Lung (tissue), 12 donors: ENCODE data around the gene SNTN. TPM values are rescaled to one million over a fixed set of nuclear protein-coding genes. Genes with fewer than 3 reads are reported as not detected.

Source experiments
- ATAC-seq: fragments of 200-7000 bp; cut with Tn5 transposase; one replicate; pipeline ENCODE4 v1.9.1; 2020; ENCODE audit warnings: moderate number of reproducible peaks; ENCODE audit not compliant: insufficient read depth, low FRiP score
- DNase-seq, 3 donors: peaks; one replicate each; pipeline ENCODE4 v3.0.0-alpha.2; 2013 to 2017
- H3K27ac ChIP-seq, 2 donors: one replicate each; pipeline ENCODE4 v1.5.1; 2013; ENCODE audit warnings: mild to moderate bottlenecking in 2 of 2, moderate library complexity in 2 of 2, control low read depth in 1 of 2, inconsistent platforms in 1 of 2, low read depth in 1 of 2, low read length in 1 of 2
- H3K27me3 ChIP-seq, 3 donors: one replicate each; pipeline ENCODE4 v1.5.1; 2013; ENCODE audit warnings: low read length in 2 of 3; ENCODE audit not compliant: control insufficient read depth in 3 of 3, insufficient read depth in 3 of 3
- H3K36me3 ChIP-seq, 4 donors: one replicate each; pipeline ENCODE4 v1.5.1; 2013; ENCODE audit warnings: low read length in 4 of 4, mild to moderate bottlenecking in 1 of 4, moderate library complexity in 1 of 4; ENCODE audit not compliant: control insufficient read depth in 4 of 4, insufficient read depth in 4 of 4
- H3K4me1 ChIP-seq, 5 donors: one replicate each; pipeline ENCODE4 v1.5.1; 2013; ENCODE audit warnings: low read length in 5 of 5, mild to moderate bottlenecking in 2 of 5, moderate library complexity in 1 of 5; ENCODE audit not compliant: control insufficient read depth in 5 of 5, insufficient read depth in 5 of 5
- H3K4me3 ChIP-seq: one replicate; pipeline ENCODE4 v1.5.1; 2013; ENCODE audit warnings: mild to moderate bottlenecking, control low read depth, moderate library complexity
- H3K9ac ChIP-seq, 2 donors: one replicate each; pipeline ENCODE4 v1.5.1; 2013; ENCODE audit warnings: low read length in 2 of 2, control low read depth in 1 of 2; ENCODE audit not compliant: insufficient read depth in 1 of 2
- H3K9me3 ChIP-seq, 4 donors: one replicate each; pipeline ENCODE4 v1.5.1; 2013; ENCODE audit warnings: low read length in 3 of 4, mild to moderate bottlenecking in 1 of 4, moderate library complexity in 1 of 4; ENCODE audit not compliant: control insufficient read depth in 4 of 4, insufficient read depth in 3 of 4
- CTCF ChIP-seq: IDR thresholded peaks from 2 replicates; pipeline ENCODE4 v1.5.1; 2012; ENCODE audit warnings: mild to moderate bottlenecking; ENCODE audit errors: control extremely low read depth, extremely low read depth
- WGBS, 2 donors: extraction: QIAGEN DNeasy Blood & Tissue Kit; methylation state at CpG; one replicate each; pipeline ENCODE4 v1.1.7; 2013; 5-methylcytosine and 5-hydroxymethylcytosine counted together
- polyA plus RNA-seq, 2 donors: library from polyadenylated mRNA; stranded (reverse); fragments of 200-250 nt; gene quantifications; one replicate each; pipeline ENCODE4 v1.2.1, GENCODE V29; 2013
- total RNA-seq, 2 donors: library from RNA; depleted of rRNA in 1 of 2; stranded (reverse); fragments of >200 nt in 1 of 2; gene quantifications; one replicate each; pipeline ENCODE4 v1.2.1, GENCODE V29; 2014 to 2021
- donor health status: control.
- donor health status: control.
- donor health status: Bipolar disorder and iron deficiency.
- donor health status: healthy.
- donor health status: DM: yes; HTN: yes; CAD: no.

Gene SNTN
- total and polyA plus RNA-seq, 4 donors, result 20.1 to 51.0 (median 32.3) TPM

GRCh38 chr3:63654211-63654610, 1.7 kb downstream of the SNTN start:
- no peak for ATAC-seq
- Histone ChIP-seq H3K9me3 (no peaks in the 10 kb centered on the region), H3K4me1 (no peaks in the 10 kb centered on the region), H3K27me3 (no peaks in the 10 kb centered on the region), H3K4me3 (no peak overlapping the region), H3K36me3 (no peaks in the 10 kb centered on the region), H3K9ac (no peak overlapping the region), H3K27ac (no peak overlapping the region)
- DNase-seq, result no peak
- TF ChIP-seq CTCF, result no peak
- WGBS, 2 donors, result 66 to 85% methylated on average over 4 of the region's 4 CpGs

GRCh38 chr3:63654931-63655330, 2.5 kb downstream of the SNTN start:
- H3K4me1 ChIP-seq, result no peaks in the 10 kb centered on the region
- 75 to 82% methylated on average over 5 of the region's 5 CpGs for WGBS, 2 donors
- H3K27ac ChIP-seq, result no peak overlapping the region
- H3K27me3 ChIP-seq, result no peaks in the 10 kb centered on the region
- DNase-seq (no peak), ATAC-seq (no peak)
- no peak overlapping the region for H3K9ac ChIP-seq
- no peak for TF ChIP-seq CTCF
- no peaks in the 10 kb centered on the region for H3K9me3 ChIP-seq
- no peak overlapping the region for H3K4me3 ChIP-seq
- no peaks in the 10 kb centered on the region for H3K36me3 ChIP-seq

GRCh38 chr3:63655519-63655918, 3.0 kb downstream of the SNTN start:
- Histone ChIP-seq H3K27ac (no peak overlapping the region), H3K4me3 (no peak overlapping the region), H3K27me3 (no peaks in the 10 kb centered on the region), H3K36me3 (no peaks in the 10 kb centered on the region), H3K4me1 (no peaks in the 10 kb centered on the region), H3K9ac (no peak overlapping the region), H3K9me3 (no peaks in the 10 kb centered on the region)
- ATAC-seq, result no peak
- WGBS, 2 donors, result 70 to 76% methylated on average over 4 of the region's 4 CpGs
- no peak for TF ChIP-seq CTCF
- DNase-seq, result no peak

- ATAC-seq, result no peak
Measured at GRCh38 chr3:63656786-63657185, 4.3 kb downstream of the SNTN start.

More at GRCh38 chr3:63656786-63657185, 4.3 kb downstream of the SNTN start:
- no peak for DNase-seq
- 92 to 96% methylated on average over 6 of the region's 6 CpGs for WGBS, 2 donors
- Histone ChIP-seq H3K9ac (no peak overlapping the region), H3K36me3 (no peaks in the 10 kb centered on the region), H3K27me3 (no peaks in the 10 kb centered on the region), H3K9me3 (no peaks in the 10 kb centered on the region), H3K27ac (no peak overlapping the region), H3K4me3 (no peak overlapping the region), H3K4me1 (no peaks in the 10 kb centered on the region)
- TF ChIP-seq CTCF, result no peak
